HG02981 (cell line): Measurements from ENCODE around the gene INTS1.

ENCODE experiments used
- ATAC-seq: cut with Tn5 transposase; IDR thresholded peaks from one replicate; pipeline ENCODE4 v1.9.1; 2021; ENCODE audit warnings: mild to moderate bottlenecking, moderate library complexity; ENCODE audit not compliant: unreplicated experiment

INTS1 gene

GRCh38 chr7:1509226-1509625, 5.0 kb upstream of the INTS1 start:
- ATAC-seq = no peak

GRCh38 chr7:1508277-1508758, 4.1 kb upstream of the INTS1 start:
- ATAC-seq = no peak

GRCh38 chr7:1505731-1506550, 1.8 kb upstream of the INTS1 start:
- no peak for ATAC-seq

- ATAC-seq = no peak
Observed at GRCh38 chr7:1503390-1503789, 799 bp downstream of the INTS1 start.

- no peak for ATAC-seq
Observed at GRCh38 chr7:1502845-1503244, 1.3 kb downstream of the INTS1 start.

GRCh38 chr7:1501487-1502270, 2.5 kb downstream of the INTS1 start:
- no peak for ATAC-seq

GRCh38 chr7:1500064-1500807, 4.0 kb downstream of the INTS1 start:
- ATAC-seq = no peak

- ATAC-seq = no peak
Observed at GRCh38 chr7:1499367-1500029, 4.7 kb downstream of the INTS1 start.

GRCh38 chr7:1498370-1499305, 5.6 kb downstream of the INTS1 start:
- ATAC-seq = no peak

- ATAC-seq = no peak
Observed at GRCh38 chr7:1497293-1497927, 6.8 kb downstream of the INTS1 start.

- no peak for ATAC-seq
Observed at GRCh38 chr7:1496531-1497292, 7.5 kb downstream of the INTS1 start.

GRCh38 chr7:1495564-1496242, 8.5 kb downstream of the INTS1 start:
- ATAC-seq = no peak

GRCh38 chr7:1494866-1495563, 9.2 kb downstream of the INTS1 start:
- no peak for ATAC-seq

GRCh38 chr7:1494447-1494846, 9.7 kb downstream of the INTS1 start:
- ATAC-seq = no peak

GRCh38 chr7:1493571-1493970, 10.6 kb downstream of the INTS1 start:
- ATAC-seq = no peak

GRCh38 chr7:1493129-1493528, 11.1 kb downstream of the INTS1 start:
- no peak for ATAC-seq

- ATAC-seq = no peak
Observed at GRCh38 chr7:1492640-1493039, 11.5 kb downstream of the INTS1 start.
